GDM1 (cell line): Measurements from ENCODE around the gene DPM2.

Experiments
- DNase-seq: peaks from one replicate; lab custom pipeline; 2025; lab: John Stamatoyannopoulos, UW

The DPM2 gene, protein sequence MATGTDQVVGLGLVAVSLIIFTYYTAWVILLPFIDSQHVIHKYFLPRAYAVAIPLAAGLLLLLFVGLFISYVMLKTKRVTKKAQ

DNA sequence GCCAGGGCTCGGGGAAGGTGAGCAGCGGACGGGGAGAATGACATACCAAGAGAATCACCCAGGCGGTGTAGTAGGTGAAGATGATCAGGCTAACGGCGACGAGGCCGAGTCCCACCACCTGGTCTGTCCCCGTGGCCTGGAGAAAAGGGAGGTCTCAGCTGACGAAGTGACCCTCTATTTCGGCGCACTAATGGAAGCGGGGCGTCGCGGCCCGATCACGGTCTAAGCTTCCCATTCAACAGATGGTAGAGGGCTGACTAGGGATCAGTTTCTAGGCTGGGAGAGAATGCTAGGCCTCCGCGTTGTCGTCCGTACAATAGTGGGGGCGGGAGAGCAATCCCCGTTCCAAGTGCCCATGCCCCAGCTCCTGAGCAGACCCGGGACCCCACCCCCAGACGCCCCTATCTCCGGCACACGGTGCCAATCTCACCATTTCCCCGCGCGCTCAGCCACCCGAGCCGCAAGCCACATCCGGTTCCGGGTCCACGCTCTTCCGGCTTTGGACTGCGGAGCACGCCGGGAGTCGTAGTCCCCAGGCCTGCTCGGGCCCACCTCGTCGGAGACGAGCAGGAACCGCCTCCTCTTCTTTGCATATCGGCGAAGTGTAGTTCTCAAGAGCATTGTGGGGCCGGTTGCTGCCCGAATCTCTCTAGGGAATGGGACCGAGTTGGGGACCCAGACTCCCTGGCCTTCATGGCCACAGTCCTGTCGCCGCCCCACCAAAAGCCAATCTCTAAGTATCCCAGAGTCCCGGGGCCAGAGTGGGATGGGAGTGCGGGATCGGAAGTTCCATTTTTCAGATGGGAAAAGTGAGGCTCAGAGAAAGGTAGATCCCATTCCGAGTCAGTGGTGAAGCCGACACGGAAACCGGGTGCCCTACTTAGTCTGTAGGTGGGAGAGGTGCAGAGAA is at the start of gene DPM2:
DPM2 (minus strand) TSS at position 467 of the 910 bp plus-strand sequence; CDS start at position 433, 34 bp downstream.
- peak; percentile 79 for DNase-seq

DNA sequence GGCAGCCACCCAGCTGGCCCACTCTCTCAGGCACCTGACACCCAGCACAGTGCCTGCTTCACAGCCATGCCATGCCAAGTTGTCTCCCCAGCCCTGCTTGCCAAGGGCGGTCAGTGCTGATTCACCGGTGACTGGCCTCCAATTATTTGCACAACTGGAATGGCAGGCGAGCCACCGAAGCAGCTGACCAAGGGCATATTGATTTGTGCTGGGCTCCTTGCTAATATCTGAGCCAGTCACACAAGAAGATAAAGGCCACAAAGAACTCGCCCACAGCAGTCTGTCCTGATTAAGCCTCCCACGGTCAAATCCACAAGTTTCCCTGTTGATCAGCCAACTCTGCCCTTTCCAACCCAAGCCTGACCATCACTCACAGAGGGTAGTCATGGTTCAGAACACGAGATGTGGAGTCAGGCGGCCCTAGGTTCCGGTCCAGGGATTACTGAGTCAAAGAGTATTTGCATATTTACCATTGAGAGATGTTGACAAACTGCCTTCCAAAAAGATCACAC is 49.5 kb upstream of the DPM2 start:
- DNase-seq: no peak

DNA sequence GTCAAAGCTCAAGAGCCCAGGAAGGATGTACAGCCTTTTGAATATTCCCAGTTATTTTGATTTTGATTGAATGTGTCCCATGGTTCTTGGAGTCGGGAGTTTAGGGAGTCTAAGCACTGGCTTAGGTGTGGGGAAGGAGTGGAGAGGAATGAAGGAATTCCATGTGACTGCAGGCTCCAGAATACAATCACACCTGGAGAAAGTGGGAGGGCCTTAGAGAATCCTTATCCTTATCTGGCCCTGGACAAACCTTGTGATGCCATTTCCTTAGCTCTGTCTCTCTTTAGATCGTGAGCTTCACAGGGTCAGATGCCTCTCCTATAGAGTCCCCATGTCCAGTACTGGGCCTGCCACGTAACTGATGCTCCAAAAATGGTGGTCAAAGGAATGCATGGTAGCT is 47.4 kb upstream of the DPM2 start:
- no peak for DNase-seq

DNA sequence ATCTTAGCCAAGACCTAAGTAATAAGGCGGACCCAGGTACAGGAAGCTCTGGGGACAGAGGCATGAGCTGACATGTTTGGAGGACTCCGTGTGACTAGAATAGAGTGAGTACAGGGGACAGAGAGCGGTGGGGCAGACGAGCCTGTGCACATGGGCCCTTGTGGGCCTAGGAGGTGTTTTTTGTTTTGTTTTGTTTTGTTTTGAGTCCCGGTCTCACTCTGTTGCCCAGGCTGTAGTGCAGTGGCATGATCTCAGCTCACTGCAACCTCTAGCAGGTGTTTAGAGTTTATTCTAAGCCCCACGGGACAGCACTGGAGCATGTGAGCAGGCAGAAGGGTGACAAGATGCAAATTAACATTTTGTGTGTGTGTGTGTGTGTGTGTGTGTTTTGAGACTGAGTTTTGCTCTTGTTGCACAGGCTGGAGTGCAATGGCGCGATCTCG is 46.2 kb upstream of the DPM2 start:
- DNase-seq: no peak

DNA sequence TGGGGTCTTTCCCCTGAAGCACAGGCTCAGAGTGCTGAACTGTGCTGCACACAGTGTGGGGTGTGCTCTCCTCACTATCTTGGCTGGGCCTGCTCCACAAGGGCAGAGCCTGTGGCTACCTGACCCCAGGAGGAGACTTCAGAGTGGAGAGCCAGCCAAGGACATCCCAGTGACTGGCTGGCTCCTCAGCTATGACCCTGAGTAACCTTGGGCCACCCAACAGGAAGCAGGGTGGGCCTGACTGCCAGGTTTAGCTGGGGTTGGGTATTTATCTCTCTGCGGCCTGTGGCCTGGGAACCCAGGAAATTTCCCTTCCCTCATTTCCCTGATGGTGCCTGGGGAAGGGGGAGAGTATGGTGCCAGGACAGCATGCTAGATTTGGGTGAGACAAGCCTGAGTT is 45.3 kb upstream of the DPM2 start:
- no peak for DNase-seq

DNA sequence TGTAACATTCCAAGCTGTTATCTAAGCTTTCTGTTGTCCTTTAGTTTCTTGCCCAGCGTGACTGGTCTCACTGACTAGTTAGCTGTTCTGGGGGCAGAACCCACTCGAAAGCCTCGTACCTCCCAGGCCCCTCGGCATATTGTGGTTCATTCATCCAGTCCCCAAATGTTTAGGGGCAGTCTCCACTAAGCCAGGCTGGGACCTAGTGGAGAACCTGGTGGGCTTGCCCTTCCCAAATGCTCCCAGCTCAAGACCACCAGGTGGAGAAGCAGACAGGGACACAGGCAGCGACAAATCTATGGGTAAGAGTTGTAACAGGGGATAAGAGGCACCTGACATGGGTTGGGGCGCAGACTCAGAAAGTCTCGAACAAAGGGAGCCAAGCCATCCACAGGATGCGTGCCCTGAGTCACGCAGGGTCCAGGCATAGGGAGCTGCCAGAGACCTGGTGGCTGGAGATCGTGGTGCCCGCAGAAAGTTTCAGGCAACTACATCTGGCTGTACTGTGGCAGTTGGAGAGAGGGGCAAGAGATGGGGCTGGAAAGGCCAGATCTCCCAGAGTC is 44.0 kb upstream of the DPM2 start:
- no peak for DNase-seq

DNA sequence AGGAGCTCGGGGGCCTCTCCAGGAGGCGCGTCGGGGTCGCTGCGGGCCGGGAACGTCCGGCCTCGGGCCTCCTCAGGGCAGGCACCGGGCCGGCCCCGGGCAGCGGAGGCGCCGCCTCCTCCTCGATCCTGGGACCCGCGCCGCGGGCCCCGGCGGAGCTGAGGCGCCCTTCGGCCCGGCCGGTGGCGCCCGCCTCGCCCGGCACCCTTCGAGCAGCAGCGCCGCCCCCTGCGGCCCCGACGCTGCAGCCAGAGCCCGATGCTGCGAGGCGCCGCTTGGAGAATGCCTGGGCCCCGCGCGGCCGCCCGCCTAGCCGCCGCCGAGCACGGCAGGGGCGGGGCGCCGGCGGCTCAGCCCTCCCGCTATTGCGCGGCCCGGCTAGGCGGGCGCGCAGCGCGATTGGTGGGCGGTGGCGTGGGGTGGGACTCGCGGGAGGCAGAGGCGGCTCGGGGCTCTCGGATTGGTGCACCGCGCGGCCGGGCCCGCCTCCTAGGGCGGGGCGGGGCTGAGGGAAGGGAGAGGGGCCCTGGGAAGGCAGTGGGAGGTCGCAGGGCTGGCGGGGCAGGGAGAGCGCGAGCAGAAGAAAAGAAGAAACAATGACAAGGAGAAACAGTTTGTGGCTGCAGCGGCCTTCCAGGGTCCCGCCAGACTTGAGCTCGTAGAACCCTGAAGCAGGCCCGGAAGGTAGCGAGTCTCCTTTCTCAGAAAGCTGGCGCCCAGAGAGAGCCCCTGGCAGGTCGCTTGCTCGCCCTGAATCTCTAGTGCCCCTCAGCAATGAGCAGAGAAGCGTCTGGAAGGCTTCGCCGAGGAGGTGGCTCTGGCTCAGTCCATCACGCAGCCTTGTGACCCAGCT is 43.3 kb upstream of the DPM2 start, which contains the start of gene EEIG1:
EEIG1 (minus strand) TSS at position 284 of the 853 bp plus-strand sequence. CDS start 852 bp downstream, outside the sequence.
- DNase-seq: peak; percentile 95

DNA sequence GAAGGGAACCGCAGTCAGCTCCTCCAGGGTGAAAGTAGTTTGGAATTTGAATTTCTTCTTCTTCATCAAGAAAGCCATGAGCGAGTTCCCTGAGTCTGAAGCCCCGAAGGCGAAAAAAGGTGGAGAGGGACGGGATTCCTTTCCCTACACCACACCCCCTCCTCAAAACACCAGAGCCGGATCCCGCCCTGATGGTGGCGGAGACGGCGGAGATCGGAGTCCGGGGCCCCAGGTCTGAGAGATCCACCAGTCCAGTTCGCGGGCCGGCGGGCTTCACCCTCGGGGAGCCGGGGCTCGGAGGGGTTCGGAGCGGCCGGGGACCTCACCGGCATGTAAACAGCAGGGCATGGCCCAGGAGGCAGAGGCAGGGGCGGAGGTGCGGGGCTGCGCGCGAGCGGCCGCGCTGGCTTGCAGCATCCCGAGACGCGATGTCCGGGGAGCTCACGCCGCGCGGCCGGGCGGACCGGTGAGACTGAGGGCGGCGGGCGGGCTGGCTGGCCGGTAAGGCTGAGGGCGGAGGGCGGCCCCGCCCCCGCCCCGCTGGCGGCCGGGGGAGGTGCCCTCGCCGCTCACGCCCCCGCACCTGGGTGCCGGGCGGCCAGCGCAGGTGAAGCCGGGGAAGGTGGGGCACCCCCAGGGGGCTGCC is 42.5 kb upstream of the DPM2 start:
- no peak for DNase-seq

DNA sequence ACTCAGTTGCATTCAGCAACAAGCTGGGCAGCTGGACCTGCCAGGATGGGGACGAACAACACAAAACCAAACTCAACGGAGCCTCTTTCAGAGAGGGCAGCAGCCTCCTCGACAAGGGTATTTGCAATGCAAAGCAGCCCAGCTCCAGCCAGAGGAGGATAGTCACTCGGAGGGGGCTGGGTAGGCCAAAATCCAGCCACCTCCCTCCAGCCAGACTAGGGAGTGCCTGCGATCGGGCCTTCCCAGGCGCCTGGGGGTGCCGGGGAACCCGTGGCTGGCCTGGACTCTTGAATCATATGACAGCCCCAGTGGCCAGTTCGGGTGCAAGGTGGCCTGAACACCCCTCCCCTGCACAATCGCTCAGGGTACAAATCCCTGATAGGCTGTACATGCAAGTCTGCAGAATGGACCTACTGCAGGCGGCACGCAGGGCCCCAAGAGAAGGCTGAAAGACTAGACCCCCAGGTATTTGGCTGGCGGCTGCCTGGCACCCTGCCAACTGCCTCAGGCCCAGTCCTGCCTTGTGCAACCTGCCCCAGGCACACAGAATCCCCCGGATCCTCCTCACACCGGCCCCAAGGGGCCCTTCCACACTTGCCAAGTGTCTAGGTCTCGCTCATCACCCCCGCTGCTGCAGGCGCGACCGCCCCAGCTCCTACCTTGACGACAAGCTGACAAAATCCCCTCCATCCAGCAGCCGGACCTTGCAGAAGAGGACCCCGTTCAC is 41.8 kb upstream of the DPM2 start:
- no peak for DNase-seq

DNA sequence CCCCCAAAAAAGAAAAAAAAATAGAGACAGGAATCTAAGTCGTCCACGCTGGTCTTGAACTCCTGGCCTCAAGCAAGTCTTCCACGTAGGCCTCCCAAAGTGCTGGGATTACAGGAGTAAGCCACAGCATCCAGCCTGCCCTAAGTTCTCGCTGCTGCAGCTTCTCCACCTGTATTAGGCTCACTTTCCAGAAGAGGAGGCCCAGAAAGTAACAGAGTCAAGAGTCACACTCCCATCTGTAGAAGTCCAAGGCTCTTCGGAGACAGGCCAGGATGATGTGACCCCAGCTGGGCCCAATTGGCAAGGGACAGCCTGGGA is 41.3 kb upstream of the DPM2 start:
- DNase-seq: no peak

DNA sequence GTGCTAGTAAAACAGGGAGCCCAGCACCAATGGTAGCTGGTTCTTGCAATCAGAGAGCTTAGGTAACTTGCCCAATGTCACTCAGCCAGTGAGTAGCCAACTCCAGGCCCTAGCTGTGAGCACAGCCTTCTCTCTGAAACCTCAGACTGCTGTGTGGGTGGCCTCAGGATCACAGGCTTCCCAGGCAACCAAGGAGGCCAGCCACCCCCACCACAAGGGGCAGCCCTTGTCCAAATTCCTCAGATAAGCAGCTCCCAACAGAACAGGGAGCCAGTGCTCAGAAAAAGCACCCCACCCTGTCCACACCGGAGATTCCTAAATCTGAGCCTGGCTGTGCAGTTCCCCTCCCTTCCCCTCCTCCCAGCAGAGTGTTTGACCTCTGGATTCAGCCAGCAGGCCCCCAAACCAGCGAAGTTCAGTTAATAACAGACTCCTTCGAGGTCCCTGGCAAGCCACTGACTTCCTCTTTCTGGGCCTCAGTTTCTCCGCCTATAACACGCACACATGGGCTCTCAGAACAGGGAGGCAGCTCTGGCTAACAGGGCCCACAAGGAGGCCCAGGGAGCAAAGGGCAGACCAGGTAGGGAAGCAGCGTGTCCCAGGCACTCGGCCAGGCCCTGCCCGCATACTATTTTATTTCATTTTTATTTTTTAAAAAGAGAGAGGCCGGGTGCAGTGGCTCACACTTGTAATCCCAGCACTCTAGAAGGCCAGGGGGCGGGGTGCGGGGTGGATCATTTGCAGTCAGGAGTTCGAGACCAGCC is 40.4 kb upstream of the DPM2 start:
- DNase-seq: no peak

DNA sequence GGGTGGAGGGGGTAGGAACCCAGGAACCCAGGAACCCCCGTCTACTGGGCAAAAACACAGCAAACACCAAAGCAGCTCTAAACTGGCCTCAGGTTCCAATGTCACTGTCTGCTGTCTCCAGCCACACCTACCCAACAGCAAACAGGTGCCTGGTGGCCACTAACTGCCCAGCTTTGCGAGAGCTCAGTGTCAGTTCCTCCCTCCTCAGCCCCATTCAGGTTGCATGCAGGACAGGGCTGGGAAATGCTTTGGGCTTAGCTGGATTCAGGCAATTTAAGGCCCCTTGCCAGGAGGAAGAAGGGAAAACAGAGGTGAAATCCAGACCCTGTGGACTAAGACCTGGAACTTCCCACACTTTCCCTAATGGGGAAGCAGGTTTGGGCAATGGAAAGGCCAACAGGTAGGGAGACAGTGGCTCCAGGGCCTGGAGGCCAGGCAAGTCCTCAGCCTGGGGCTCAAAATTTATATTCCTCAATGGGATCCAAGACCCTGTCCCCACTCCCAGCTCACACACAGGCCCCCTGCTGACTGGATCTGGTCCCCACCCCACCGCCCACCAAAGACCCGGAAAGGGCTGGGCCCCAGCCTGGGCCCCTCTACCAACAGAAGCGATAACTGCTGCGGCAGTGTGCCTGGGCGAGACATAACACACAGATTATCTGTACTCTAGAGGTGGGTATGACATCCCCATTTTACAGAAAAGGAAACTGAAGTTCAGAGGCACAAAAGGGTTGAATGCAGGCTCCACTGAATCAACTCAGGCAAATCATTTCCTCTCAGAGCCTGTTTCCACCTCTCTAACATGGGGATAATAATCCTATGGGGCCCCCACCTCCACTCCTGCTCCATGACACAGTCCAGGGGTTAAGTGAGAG is 39.6 kb upstream of the DPM2 start:
- DNase-seq: no peak

DNA sequence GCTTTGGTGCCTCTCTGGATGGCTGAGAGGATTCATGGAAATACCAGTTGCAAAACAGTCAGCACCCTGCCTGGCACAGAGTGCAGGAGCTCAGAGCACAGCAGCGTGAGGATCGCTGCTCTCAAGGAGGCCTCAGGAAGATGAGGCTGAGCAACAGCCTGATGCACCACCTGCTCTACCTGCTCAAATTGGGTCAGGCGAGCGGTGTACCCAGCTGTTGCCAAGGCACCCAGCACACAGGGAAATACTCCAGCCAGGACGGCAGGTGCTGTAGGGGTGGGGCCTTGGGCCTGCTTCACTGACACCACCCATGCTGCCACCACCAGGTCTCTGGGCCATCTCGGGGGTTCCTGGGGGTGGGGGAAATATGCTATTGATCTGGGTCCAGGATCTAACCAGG is 38.8 kb upstream of the DPM2 start:
- no peak for DNase-seq

DNA sequence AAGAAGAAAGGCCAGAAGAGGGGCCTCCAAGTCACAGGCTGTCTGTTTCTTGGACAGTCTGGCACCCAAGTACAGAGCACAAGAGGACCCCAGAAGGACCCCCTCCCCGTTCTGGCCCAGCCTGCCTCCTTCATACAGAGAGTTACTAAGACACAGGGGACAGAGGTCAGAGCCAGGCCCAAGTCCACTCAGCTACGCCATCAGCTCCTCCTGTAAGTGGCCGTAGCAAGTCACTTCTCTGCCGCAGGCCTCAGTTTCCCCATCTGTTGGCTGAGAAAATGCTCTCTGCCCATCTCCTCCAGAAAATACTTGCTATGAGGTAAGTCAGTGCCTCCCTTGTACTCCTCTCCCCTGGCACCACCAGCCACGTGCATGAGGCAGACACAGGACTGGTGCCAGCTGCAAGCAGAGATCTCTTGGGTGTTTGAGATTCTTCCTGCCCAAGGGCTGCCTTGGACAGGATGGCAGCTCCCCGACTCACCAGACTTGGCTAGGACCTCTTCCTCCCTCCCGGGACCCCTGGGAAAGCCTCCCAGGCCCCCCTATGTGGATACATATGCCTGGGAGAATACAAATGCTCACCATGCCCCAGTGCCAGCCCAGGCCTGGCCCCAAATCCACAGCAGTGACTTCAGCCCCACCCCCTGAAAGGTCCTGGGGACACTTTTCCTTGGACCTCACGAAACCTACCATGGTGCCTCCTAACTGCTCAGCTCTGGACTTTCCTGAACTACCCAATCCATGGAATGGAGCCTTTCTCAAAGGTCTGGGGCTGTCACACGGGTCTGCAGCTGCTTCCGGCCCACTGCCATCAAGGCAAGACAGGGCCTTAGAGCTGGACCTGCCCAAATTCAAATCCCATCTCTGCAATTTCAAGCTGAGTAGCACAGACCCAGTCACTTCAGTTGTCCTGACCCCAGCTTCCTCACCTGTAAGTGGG is 38.0 kb upstream of the DPM2 start:
- no peak for DNase-seq

DNA sequence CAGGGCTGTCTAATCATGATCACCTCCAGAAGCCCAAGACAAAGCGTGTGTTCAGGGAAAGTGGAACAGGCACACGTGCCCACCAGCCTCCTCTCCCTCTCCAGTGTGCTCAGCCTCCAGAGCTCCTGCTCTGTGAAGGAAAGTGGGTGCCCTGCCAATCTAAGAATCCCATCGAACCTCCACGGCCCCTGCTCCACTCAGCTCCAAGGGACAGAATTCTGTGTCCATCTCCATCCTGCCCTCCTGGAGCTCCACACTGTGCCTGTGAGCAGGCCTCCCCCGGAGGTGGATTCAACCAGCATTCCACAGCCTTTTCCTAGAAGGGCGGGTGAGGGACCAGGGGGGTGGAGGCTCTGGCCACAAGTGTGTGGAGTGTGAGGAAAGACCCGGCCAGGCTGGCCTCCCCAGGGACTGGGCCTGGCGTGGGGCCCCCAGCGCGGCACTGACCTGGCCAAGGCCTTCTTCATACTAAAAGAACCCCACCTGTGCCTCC is 37.2 kb upstream of the DPM2 start:
- DNase-seq: no peak

DNA sequence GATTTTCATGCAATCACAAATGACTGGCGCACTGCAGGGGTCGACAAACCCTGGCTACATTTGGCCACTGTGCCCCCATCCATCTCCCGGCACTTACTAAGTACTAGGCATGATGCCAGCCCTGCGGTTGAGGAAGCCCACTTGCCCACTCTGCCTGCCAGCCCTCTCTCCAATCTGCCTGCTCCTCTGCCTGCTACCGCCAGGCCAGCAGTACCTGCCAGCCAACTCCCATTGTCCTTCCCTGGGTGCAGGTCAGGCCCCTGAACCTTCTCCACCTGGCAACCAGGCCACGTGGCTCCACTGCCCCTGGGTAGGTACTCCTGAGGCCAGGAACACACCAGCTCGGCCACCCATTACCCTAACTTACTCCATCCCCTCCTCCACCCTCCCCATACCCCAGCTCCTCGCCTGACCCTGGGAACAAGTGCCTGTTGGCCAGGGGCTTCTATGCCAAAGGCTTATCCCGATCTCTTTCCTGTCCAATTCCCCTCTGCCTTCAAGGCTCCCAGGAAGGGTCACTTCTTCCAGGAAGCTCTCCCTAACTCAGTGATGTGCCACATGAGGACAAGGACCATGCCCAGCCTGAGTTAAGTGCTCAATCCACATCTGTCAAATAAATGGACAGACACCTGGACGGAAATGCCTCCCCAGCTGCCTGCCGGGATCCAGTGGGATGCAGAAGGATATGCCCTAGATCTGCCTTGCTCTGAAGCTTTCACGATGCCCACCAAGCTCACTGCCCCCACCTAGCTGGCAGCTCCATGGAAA is 36.5 kb upstream of the DPM2 start:
- no peak for DNase-seq
